GM23248 (cell line): ENCODE results near the gene GLE1. TPM values are rescaled to one million over a fixed set of nuclear protein-coding genes. Genes with fewer than 3 reads are reported as not detected.

Source experiments
- DNase-seq: peaks from one replicate; pipeline ENCODE4 v3.0.0-alpha.2; 2015
- H2AFZ ChIP-seq: fragments of 200-600 bp; sonication (generic); 2 replicates; pipeline ENCODE4 v1.6.1; 2016; ENCODE audit warnings: antibody characterized with exemption
- H3F3A ChIP-seq: fragments of 200-600 bp; sonication (generic); 2 replicates; pipeline ENCODE4 v1.6.1; 2016; ENCODE audit warnings: mild to moderate bottlenecking, antibody characterized with exemption, mixed run types; ENCODE audit not compliant: insufficient read depth
- H3K27ac ChIP-seq: fragments of 200-600 bp; sonication (generic); 2 replicates; pipeline ENCODE4 v1.5.1; 2016; ENCODE audit warnings: mild to moderate bottlenecking
- H3K27me3 ChIP-seq: fragments of 200-600 bp; sonication (generic); replicated peaks from 2 replicates; pipeline ENCODE4 v1.6.1; 2016; ENCODE audit warnings: mild to moderate bottlenecking; ENCODE audit not compliant: insufficient read depth
- H3K36me3 ChIP-seq: fragments of 200-600 bp; sonication (generic); 2 replicates; pipeline ENCODE4 v1.6.1; 2016; ENCODE audit warnings: low read depth, mild to moderate bottlenecking
- H3K4me1 ChIP-seq: fragments of 200-600 bp; sonication (generic); 2 replicates; pipeline ENCODE4 v1.6.1; 2016; ENCODE audit warnings: mild to moderate bottlenecking; ENCODE audit not compliant: insufficient read depth
- H3K4me2 ChIP-seq: fragments of 200-600 bp; sonication (generic); one replicate; pipeline ENCODE4 v1.6.1; 2016; ENCODE audit warnings: mild to moderate bottlenecking; ENCODE audit not compliant: unreplicated experiment
- H3K4me3 ChIP-seq: fragments of 200-600 bp; sonication (generic); 2 replicates; pipeline ENCODE4 v1.5.1; 2016; ENCODE audit warnings: mild to moderate bottlenecking
- H3K79me2 ChIP-seq: fragments of 200-600 bp; sonication (generic); 2 replicates; pipeline ENCODE4 v1.6.1; 2016; ENCODE audit warnings: mild to moderate bottlenecking; ENCODE audit not compliant: insufficient read depth
- H3K9ac ChIP-seq: fragments of 200-600 bp; sonication (generic); 2 replicates; pipeline ENCODE4 v1.6.1; 2016; ENCODE audit warnings: mild to moderate bottlenecking
- H3K9me2 ChIP-seq: fragments of 200-600 bp; sonication (generic); 2 replicates; pipeline ENCODE4 v1.6.1; 2016; ENCODE audit warnings: mixed run types, mild to moderate bottlenecking, moderate library complexity; ENCODE audit not compliant: insufficient read depth
- H3K9me3 ChIP-seq: fragments of 200-600 bp; sonication (generic); one replicate; pipeline ENCODE4 v1.6.1; 2017; ENCODE audit warnings: low read depth
- H4K20me1 ChIP-seq: fragments of 200-600 bp; sonication (generic); 2 replicates; pipeline ENCODE4 v1.6.0; 2016; ENCODE audit not compliant: insufficient read depth
- EZH2 ChIP-seq: fragments of 200-600 bp; sonication (generic); IDR thresholded peaks from 2 replicates; pipeline ENCODE4 v1.6.1; 2018; ENCODE audit warnings: antibody characterized with exemption, mild to moderate bottlenecking; ENCODE audit not compliant: insufficient read depth, poor library complexity, severe bottlenecking
- EZH2phosphoT487 ChIP-seq: fragments of 200-600 bp; sonication (generic); IDR thresholded peaks from 2 replicates; pipeline ENCODE4 v1.6.1; 2018; ENCODE audit warnings: antibody characterized with exemption, moderate library complexity, mild to moderate bottlenecking, low read depth; ENCODE audit not compliant: insufficient read depth
- WGBS, 2 experiments: methylation state at CpG; one replicate each; pipeline ENCODE4 v1.1.6; 2015 to 2017; ENCODE audit warnings: low lambda C conversion rate in 2 of 2, low coverage in 1 of 2; ENCODE audit errors: missing lambda C conversion rate in 2 of 2; 5-methylcytosine and 5-hydroxymethylcytosine counted together
- in situ Hi-C: fragments of 300-500 bp; cut with MboI; formaldehyde crosslinking; loops from 2 replicates; pipeline ENCODE4 v1.15.0; 2020
- polyA plus RNA-seq: library from polyadenylated mRNA; unstranded; fragments of >200 nt; fragmentation: Nextera tagmentation; extraction: Ambion mirVana; gene quantifications from 2 replicates; pipeline ENCODE4 v1.2.1, GENCODE V29; 2016
- total RNA-seq: library from RNA; depleted of rRNA; stranded (reverse); fragments of >200 nt; shearing (Covaris generic); gene quantifications from 2 replicates; pipeline ENCODE4 v1.2.3, GENCODE V29; 2014

Gene GLE1
- total and polyA plus RNA-seq, 2 experiments from 2014 or later, result 18.1 to 27.1 TPM

DNA sequence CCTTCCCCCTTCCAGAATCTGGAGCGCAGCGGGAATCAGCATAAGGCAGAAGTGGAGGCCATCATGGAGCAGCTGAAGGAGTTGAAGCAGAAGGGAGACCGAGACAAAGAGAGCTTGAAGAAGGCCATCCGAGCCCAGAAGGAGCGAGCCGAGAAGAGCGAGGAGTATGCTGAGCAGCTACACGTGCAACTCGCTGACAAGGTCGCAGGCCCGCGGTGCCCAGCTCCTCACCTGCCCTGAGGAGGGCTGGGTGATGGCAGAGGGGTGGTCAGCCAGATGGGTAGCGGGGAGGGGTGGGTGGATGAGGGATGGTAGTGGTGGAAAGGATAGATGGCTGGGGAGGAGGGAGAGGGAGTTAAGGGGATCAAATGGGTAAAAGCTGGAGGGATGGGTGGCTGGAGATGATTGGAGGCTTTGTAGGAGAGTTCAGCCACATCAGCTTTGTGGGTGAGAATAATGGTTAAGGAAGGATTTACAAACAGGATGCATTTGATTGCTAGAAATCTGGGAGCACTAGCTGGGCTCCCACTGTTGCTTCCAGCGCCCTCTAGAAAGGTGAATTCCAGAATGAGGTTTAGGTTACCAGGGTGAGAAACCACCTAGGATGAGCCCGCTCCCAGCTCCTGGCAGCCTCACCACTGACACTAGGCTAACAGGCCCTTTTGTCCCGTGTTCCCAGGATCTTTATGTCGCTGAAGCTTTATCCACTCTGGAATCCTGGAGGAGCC is 19.7 kb upstream of the GLE1 start:
- WGBS, 2 experiments, result 89 to 91% methylated on average over 16 to 17 of the region's 17 CpGs
- H3K27me3 ChIP-seq, result no peaks in the 10 kb centered on the region
- peaks cover 25% of the 10 kb centered on the region for H3K36me3 ChIP-seq
- H3K4me1 ChIP-seq, result no peaks in the 10 kb centered on the region
- H3K9me2 ChIP-seq, result no peaks in the 10 kb centered on the region
- H3K27ac ChIP-seq, result no peak overlapping the region
- no peak overlapping the region for H2AFZ ChIP-seq
- no peaks in the 10 kb centered on the region for H3K9me3 ChIP-seq
- DNase-seq, result no peak
- no peaks in the 10 kb centered on the region for H3K79me2 ChIP-seq
- H3K9ac ChIP-seq, result no peak overlapping the region
- TF ChIP-seq EZH2, result no peak
- no peak for TF ChIP-seq EZH2phosphoT487
- no peaks in the 10 kb centered on the region for H4K20me1 ChIP-seq
- in situ Hi-C loops, result no loop called here
- H3F3A ChIP-seq, result no peaks in the 10 kb centered on the region
- H3K4me3 ChIP-seq, result no peak overlapping the region
- H3K4me2 ChIP-seq, result no peak overlapping the region

DNA sequence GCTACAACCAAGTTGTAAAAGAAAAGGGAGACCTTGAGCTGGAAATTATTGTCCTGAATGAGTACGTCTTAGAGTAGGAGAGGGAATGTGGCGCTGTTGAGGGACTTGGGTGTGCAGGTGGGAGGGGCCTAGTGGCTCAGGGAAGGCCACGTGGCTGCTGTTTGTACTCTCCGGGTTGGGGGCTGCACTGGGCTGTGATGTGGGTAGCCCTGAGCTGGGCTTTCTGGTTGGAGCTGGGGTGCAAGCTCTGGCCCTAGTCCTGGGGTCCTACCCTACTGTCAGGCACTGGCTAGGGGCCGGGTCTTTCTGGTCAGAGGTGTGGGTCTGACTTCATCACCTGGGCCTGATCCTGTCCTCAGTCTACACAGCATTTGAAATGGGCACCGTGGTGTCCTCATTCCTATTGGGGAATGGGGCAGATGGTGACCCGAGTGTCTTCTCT is 19.1 kb upstream of the GLE1 start:
- Histone ChIP-seq H3K9me3 (no peaks in the 10 kb centered on the region), H3K9ac (no peak overlapping the region), H4K20me1 (no peaks in the 10 kb centered on the region), H3F3A (no peaks in the 10 kb centered on the region), H3K27ac (no peak overlapping the region), H3K4me1 (no peaks in the 10 kb centered on the region), H2AFZ (no peak overlapping the region), H3K4me3 (no peak overlapping the region), H3K27me3 (no peaks in the 10 kb centered on the region), H3K4me2 (no peak overlapping the region), H3K36me3 (peaks cover 19% of the 10 kb centered on the region), H3K9me2 (no peaks in the 10 kb centered on the region), H3K79me2 (no peaks in the 10 kb centered on the region)
- no peak for DNase-seq
- no peak for TF ChIP-seq EZH2
- no peak for TF ChIP-seq EZH2phosphoT487
- in situ Hi-C loops, result no loop called here
- 79 to 80% methylated on average over 7 of the region's 7 CpGs for WGBS, 2 experiments

DNA sequence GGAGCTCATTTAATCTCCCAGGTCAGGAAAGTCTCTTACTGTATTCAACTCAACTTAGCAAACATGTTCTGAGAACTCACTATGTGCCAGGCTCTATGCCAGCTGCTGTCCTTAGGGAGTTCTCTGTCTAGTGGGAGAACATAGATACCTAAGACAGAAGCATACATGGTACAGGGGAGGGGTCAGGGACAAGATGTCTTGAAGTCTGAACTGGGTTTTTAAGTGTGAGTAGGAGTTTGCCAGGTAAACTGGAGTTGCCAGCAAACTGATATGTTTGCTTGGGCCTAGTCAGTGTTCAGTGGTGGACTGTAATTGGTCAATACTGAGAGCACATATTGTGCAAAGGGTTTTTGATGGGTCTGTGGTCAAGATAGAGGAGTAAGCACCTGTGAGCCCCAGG is 18.3 kb upstream of the GLE1 start:
- no peaks in the 10 kb centered on the region for H3K9me3 ChIP-seq
- H3K9ac ChIP-seq, result no peak overlapping the region
- TF ChIP-seq EZH2phosphoT487 (no peak), EZH2 (no peak)
- DNase-seq, result no peak
- H3K79me2 ChIP-seq, result no peaks in the 10 kb centered on the region
- no peaks in the 10 kb centered on the region for H3K9me2 ChIP-seq
- no peaks in the 10 kb centered on the region for H4K20me1 ChIP-seq
- no peaks in the 10 kb centered on the region for H3F3A ChIP-seq
- no peak overlapping the region for H3K4me3 ChIP-seq
- in situ Hi-C loops, result no loop called here
- no peaks in the 10 kb centered on the region for H3K27me3 ChIP-seq
- H3K27ac ChIP-seq, result no peak overlapping the region
- no peak overlapping the region for H2AFZ ChIP-seq
- no peak overlapping the region for H3K4me2 ChIP-seq
- peaks cover 19% of the 10 kb centered on the region for H3K36me3 ChIP-seq
- no peaks in the 10 kb centered on the region for H3K4me1 ChIP-seq

DNA sequence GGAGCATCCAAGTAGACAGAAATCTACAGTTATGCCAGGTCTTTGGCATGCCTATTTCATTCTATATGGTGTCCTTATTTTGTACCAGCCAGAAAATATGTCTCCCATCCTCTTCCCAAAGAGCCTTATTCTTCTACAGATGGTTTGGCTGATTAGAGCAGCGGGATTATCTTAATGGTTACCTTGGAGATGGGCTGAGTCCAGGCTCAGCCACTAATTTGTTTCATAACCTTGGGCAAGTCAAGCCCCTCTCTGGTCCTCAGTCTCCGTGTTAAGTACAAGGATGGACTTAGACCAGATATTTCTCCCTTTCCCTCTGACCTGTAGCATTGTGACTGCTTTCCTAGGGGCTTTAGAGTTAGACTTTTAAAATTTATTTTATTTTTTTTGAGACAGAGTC is 11.1 kb upstream of the GLE1 start:
- WGBS, 2 experiments, result 98 to 100% methylated on average over 2 of the region's 2 CpGs
- no peak for TF ChIP-seq EZH2
- TF ChIP-seq EZH2phosphoT487, result no peak
- H3K4me2 ChIP-seq, result no peak overlapping the region
- no peak overlapping the region for H3K27ac ChIP-seq
- H3K27me3 ChIP-seq, result no peaks in the 10 kb centered on the region
- no peak for DNase-seq
- no peaks in the 10 kb centered on the region for H3K79me2 ChIP-seq
- H3K36me3 ChIP-seq, result peaks cover 29% of the 10 kb centered on the region
- no peaks in the 10 kb centered on the region for H4K20me1 ChIP-seq
- in situ Hi-C loops, result no loop called here
- H2AFZ ChIP-seq, result no peak overlapping the region
- H3K4me3 ChIP-seq, result no peak overlapping the region
- H3K9ac ChIP-seq, result no peak overlapping the region
- no peaks in the 10 kb centered on the region for H3F3A ChIP-seq
- H3K4me1 ChIP-seq, result no peaks in the 10 kb centered on the region
- no peaks in the 10 kb centered on the region for H3K9me3 ChIP-seq
- no peaks in the 10 kb centered on the region for H3K9me2 ChIP-seq
